GM12873 (cell line): ENCODE measurements around the gene CLEC11A.

Experiments
- TF ChIP-seq, protein P1 (sequence below): IDR thresholded peaks from 2 replicates; pipeline ENCODE4 v1.5.1; 2012; ENCODE audit warnings: low read depth, mild to moderate bottlenecking, moderate library complexity, low read length, control low read depth; ENCODE audit not compliant: insufficient read depth; ENCODE audit errors: missing control alignments

The CLEC11A gene

DNA sequence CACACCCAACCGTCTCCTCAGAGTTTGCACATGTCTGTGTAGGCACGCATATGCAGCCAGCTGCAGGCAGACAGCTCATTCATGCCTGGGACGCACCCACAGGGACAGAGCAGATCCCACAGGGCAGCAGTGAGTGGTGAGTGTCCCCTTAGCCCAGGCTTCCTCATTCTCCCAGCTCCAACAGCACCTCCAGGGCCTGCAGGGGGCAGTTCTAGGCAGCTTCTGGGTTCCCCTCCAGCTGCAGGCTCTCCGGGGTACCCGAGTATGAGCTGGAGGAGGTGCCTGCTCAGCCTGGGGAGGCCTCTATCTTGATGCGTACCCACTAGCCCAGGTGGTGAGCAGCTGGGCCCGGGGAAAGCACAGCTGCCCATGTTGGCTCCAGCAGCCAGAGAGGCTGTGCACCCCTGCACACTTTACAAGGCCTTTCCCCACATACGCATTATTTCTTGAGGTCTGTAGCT lies 2.2 kb upstream of the CLEC11A start:
- TF ChIP-seq, protein P1, sequence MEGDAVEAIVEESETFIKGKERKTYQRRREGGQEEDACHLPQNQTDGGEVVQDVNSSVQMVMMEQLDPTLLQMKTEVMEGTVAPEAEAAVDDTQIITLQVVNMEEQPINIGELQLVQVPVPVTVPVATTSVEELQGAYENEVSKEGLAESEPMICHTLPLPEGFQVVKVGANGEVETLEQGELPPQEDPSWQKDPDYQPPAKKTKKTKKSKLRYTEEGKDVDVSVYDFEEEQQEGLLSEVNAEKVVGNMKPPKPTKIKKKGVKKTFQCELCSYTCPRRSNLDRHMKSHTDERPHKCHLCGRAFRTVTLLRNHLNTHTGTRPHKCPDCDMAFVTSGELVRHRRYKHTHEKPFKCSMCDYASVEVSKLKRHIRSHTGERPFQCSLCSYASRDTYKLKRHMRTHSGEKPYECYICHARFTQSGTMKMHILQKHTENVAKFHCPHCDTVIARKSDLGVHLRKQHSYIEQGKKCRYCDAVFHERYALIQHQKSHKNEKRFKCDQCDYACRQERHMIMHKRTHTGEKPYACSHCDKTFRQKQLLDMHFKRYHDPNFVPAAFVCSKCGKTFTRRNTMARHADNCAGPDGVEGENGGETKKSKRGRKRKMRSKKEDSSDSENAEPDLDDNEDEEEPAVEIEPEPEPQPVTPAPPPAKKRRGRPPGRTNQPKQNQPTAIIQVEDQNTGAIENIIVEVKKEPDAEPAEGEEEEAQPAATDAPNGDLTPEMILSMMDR, result no peak

DNA sequence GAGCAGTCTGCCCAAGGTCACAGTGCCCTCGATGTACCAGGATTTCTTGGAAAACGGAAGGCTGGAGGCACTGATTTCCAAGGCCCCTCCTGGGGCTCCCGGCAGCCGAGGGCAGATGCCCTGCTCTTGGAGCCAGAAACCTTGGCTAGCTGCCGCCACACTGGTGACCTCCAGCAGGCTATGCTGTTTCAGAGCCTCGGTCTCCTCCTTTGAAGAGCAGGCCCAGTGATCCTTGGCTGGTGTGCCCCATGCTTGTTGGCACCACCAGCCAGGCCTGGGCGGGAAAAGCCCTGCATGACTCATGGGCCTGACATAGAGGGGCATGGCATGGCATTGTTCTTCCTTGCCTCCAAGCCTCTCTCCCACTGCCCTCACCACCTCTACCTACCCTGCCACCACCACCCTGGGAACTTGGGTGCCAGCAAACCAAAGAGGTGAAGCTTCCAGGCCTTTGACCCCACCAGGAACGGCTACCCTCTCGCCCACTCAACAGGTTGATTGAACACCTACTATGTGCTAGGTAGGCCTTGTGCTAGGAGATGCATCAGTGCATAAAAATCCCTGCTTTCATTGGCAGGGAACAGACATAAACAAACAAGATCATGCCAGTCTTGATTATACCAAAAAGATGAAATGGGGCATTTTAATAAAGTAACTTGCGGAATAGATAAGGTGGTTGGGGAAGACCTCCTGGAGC lies 1.6 kb upstream of the CLEC11A start:
- TF ChIP-seq, protein P1, result no peak

DNA sequence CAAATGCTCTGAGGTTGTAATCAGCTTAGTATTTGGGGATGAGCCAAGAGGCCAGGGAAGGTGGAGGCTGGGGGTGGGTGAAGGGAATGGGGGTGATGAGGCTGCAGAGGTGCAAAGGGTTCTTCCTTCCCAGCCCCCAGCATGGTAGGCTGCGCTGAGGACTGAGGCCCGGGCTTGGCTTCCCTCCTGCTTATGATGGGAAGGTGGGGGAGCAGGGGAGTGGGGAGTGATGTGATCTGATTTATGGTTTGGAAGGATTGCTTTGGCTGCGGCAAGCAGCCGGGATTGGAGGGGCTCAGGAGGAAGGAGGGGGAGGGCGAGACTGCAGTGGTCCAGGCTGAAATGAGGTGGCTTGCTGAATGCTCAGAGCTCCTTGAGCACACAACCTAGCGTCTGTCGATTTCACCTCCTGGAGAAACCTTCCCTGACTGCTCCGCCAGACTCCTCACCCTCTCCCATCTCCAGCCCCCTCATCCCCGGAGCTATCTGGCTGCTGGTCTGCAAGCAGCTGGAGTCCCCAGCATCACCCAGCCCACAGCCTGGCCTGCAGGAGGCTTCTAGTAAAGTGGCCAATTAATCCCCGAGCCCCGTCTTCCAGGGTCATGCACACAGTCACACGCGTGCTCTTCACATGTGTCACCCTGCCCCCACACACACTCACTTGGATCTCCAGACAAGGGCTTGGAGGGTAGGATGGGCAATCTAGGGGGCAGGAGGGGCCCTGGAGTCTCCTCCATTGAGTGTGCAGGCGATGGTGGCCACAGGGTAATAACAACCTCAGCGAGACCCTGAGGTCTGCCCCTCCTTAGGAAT lies 757 bp upstream of the CLEC11A start:
- TF ChIP-seq, protein P1, result no peak

DNA sequence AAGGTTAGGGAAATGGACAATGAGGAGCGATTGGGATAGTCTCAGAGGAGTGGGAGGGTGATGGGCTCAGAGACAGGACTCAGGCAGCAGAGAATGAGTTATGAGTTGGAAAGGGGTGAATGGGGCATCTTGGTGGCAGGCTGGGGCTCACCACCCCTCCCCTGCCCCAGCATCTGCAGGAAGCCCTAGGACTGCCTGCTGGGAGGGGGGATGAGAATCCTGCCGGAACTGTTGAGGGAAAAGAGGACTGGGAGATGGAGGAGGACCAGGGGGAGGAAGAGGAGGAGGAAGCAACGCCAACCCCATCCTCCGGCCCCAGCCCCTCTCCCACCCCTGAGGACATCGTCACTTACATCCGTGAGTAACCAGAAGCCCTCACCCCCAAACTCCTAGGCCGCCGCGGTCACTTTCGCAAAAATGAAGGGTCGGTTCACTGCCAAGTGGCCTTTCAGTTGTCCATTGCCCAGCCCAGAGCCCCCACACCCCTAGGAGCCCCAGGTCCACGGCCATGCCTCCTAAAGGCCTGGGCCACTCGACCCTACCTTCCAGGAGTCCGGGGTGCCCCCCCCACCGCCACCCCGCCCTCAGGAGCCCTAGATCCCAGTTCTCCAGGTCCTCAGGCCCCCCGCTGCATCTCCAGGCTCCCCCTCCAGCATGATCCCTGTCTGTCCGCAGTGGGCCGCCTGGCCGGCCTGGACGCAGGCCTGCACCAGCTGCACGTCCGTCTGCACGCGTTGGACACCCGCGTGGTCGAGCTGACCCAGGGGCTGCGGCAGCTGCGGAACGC lies 764 bp downstream of the CLEC11A start:
- TF ChIP-seq, protein P1, result no peak

DNA sequence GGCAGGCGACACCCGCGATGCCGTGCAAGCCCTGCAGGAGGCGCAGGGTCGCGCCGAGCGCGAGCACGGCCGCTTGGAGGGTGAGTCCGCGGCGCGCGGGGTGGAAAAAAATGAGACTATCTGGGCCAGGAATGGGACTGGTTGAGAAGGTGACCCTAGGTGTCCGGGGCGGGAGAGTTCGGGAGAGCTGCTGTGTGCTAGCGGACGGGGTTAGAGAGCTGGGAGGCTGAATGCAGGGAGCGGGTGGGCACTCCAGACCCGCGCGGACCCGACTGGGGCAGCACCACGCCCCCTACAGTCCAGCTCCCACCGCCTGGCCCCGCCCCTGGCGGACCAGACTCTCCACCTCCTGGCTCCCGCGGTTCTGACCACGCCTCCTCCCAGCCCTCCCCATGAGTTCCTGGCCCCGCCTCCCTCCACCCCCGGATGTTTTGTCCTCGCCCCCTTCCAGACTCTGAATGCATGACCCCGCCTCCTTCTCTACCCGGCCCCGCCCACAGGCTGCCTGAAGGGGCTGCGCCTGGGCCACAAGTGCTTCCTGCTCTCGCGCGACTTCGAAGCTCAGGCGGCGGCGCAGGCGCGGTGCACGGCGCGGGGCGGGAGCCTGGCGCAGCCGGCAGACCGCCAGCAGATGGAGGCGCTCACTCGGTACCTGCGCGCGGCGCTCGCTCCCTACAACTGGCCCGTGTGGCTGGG lies 1.5 kb downstream of the CLEC11A start:
- TF ChIP-seq, protein P1, result peak; percentile 70

DNA sequence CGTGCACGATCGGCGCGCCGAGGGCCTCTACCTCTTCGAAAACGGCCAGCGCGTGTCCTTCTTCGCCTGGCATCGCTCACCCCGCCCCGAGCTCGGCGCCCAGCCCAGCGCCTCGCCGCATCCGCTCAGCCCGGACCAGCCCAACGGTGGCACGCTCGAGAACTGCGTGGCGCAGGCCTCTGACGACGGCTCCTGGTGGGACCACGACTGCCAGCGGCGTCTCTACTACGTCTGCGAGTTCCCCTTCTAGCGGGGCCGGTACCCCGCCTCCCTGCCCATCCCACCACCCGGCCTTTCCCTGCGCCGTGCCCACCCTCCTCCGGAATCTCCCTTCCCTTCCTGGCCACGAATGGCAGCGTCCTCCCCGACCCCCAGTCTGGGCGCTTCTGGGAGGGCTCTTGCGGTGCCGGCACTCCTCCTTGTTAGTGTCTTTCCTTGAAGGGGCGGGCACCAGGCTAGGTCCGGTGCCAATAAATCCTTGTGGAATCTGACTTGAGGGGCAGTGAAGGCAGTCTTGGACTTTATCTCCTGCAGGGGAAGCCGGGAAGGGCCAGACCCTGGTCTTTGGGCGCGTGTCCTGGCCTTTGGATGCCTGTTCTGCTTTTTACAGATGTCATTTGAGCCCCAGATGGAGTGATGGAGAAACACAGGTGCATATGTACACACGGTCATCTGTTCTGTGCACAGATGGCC lies 2.2 kb downstream of the CLEC11A start:
- TF ChIP-seq, protein P1, result no peak
